ENCODE data around the gene USP40. TPM values are rescaled to one million over a fixed set of nuclear protein-coding genes. Genes with fewer than 3 reads are reported as not detected.

The USP40 gene, protein sequence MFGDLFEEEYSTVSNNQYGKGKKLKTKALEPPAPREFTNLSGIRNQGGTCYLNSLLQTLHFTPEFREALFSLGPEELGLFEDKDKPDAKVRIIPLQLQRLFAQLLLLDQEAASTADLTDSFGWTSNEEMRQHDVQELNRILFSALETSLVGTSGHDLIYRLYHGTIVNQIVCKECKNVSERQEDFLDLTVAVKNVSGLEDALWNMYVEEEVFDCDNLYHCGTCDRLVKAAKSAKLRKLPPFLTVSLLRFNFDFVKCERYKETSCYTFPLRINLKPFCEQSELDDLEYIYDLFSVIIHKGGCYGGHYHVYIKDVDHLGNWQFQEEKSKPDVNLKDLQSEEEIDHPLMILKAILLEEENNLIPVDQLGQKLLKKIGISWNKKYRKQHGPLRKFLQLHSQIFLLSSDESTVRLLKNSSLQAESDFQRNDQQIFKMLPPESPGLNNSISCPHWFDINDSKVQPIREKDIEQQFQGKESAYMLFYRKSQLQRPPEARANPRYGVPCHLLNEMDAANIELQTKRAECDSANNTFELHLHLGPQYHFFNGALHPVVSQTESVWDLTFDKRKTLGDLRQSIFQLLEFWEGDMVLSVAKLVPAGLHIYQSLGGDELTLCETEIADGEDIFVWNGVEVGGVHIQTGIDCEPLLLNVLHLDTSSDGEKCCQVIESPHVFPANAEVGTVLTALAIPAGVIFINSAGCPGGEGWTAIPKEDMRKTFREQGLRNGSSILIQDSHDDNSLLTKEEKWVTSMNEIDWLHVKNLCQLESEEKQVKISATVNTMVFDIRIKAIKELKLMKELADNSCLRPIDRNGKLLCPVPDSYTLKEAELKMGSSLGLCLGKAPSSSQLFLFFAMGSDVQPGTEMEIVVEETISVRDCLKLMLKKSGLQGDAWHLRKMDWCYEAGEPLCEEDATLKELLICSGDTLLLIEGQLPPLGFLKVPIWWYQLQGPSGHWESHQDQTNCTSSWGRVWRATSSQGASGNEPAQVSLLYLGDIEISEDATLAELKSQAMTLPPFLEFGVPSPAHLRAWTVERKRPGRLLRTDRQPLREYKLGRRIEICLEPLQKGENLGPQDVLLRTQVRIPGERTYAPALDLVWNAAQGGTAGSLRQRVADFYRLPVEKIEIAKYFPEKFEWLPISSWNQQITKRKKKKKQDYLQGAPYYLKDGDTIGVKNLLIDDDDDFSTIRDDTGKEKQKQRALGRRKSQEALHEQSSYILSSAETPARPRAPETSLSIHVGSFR
- total RNA-seq (37.0 and 42.6 TPM in 2 replicates), polyA plus RNA-seq (19.8 and 21.0 TPM in 2 replicates), polyA minus RNA-seq (11.7 and 20.7 TPM in 2 replicates)
- 21.0 TPM for total RNA-seq (2013)

DNA sequence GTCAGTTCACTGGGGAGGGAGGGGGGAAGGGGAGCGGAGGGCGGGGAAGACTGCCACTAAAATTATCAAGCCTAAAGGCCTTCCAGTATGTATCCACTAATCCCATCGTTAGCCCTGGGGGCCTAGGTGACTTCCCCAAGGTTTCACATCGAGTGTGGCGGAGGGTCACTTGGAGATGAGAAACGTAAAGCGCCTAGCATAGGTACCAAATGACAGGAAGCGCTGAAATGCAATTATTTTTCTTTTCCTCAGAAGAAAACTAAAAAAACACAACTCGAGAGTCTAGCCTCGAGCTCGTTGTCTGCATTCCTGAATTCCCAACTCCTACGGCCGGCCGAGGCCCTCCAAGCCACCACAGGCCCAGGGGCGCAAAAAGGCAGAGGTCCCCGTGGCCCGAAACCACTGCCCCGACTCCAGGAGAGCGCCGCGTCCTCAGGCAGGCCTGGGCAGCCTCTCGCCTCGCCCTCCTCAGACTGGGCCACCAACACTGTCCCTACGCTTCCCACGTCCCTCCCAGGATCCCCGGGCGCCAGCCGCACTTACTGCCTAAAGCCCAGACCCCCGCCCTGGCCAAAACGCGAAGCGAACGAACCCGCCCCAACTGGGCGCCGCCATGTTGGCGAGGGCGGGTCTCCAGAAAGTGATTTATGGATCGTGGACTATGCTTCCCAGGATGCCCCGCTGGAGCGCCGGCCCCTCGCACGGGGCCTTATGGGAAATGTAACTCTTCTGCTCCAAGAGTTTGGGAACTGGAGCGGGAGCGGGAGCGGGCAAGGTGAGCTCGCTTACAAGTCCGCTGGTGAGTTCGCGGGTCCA lies at the start of gene USP40:
TSS of gene USP40 (minus strand) at position 642 of the 816 bp plus-strand sequence. CDS start 1,228 bp downstream, outside the sequence.
- Histone ChIP-seq H2AFZ (ENCODE audit: insufficient read depth, low read depth, low read length, poor library complexity, severe bottlenecking) (peak within 1 kb of the TSS; percentile 100), H4K20me1 (ENCODE audit: control insufficient read depth, insufficient read depth, low read length, poor library complexity, severe bottlenecking) (no peaks in the 10 kb centered on the region), H3K4me3 (ENCODE audit: control extremely low read depth in 1 of 5, extremely low read depth in 1 of 5, insufficient read depth in 1 of 5, low read depth in 2 of 5, low read length in 4 of 5) (peak within 1 kb of the TSS; percentile 77 to 94 (median 87)), H3K9ac (ENCODE audit: low read length) (peak within 1 kb of the TSS; percentile 95), H3K27ac (ENCODE audit: low read length in 2 of 2) (peak within 1 kb of the TSS; percentile 88 to 96), H3K79me2 (ENCODE audit: control insufficient read depth, insufficient read depth, low read length) (peaks cover 5% of the 10 kb centered on the region), H3K27me3 (replicated peaks in 1 of 4; ENCODE audit: control extremely low read depth in 1 of 4, control insufficient read depth in 3 of 4, insufficient read depth in 4 of 4, low read length in 3 of 4) (no peaks in the 10 kb centered on the region), H3K4me2 (replicated peaks; ENCODE audit: low read depth, low read length, poor library complexity, severe bottlenecking) (peak within 1 kb of the TSS; percentile 76), H3K36me3 (replicated peaks in 1 of 2; ENCODE audit: control extremely low read depth in 1 of 2, control insufficient read depth in 1 of 2, extremely low read depth in 1 of 2, insufficient read depth in 2 of 2, low read length in 1 of 2) (no peaks in the 10 kb centered on the region), H3K9me3 (ENCODE audit: control extremely low read depth in 1 of 3, control insufficient read depth in 2 of 3, insufficient read depth in 1 of 3, low read length in 2 of 3) (no peaks in the 10 kb centered on the region), H3K4me1 (ENCODE audit: control insufficient read depth in 2 of 2, insufficient read depth in 2 of 2, low read length in 2 of 2) (peaks cover 5 to 7% of the 10 kb centered on the region in 2 donors)
- Mint-ChIP-seq H3K4me1 (peaks cover 11% of the 10 kb centered on the region), H3K27me3 (no peaks in the 10 kb centered on the region), H3K4me3 (peak within 1 kb of the TSS; percentile 97), H3K27ac (peak within 1 kb of the TSS; percentile 98), H3K9me3 (ENCODE audit: insufficient read depth) (no peaks in the 10 kb centered on the region)
- POLR2A ChIA-PET, result interaction anchor here (0.8 to 1.2 kb wide), 2 partner anchors 13 to 84 kb away, joined by 3 to 4 read pairs; no protein-coding TSS in a partner anchor
- ATAC-seq (ENCODE audit: low read depth), result peak; percentile 76
- CTCF ChIA-PET, result interaction anchor here (0.5 to 1.9 kb wide), 2 partner anchors 118 to 417 kb away, joined by 3 to 4 read pairs; no protein-coding TSS in a partner anchor
- DNase-seq, result peak; percentile 69
- TF ChIP-seq, protein P1, sequence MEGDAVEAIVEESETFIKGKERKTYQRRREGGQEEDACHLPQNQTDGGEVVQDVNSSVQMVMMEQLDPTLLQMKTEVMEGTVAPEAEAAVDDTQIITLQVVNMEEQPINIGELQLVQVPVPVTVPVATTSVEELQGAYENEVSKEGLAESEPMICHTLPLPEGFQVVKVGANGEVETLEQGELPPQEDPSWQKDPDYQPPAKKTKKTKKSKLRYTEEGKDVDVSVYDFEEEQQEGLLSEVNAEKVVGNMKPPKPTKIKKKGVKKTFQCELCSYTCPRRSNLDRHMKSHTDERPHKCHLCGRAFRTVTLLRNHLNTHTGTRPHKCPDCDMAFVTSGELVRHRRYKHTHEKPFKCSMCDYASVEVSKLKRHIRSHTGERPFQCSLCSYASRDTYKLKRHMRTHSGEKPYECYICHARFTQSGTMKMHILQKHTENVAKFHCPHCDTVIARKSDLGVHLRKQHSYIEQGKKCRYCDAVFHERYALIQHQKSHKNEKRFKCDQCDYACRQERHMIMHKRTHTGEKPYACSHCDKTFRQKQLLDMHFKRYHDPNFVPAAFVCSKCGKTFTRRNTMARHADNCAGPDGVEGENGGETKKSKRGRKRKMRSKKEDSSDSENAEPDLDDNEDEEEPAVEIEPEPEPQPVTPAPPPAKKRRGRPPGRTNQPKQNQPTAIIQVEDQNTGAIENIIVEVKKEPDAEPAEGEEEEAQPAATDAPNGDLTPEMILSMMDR (IDR thresholded peaks at IDR 0.05), result no peak
- TF ChIP-seq EZH2 (IDR thresholded peaks at IDR 0.05; ENCODE audit: borderline replicate concordance, insufficient read depth, low read depth, low read length, poor library complexity, severe bottlenecking), result no peak
- intact Hi-C loops (cut with micrococcal nuclease), result loop anchor here (5.0 kb wide), 1 partner anchor 44 kb away; no protein-coding TSS in a partner anchor
- 0% methylated on average over 42 of the region's 51 CpGs for WGBS (ENCODE audit: insufficient coverage)

Data from B cell (primary cell).